K562 (cell line): ENCODE data around the gene TRAPPC2B. TPM values are rescaled to one million over a fixed set of nuclear protein-coding genes. Genes with fewer than 3 reads are reported as not detected.
A peak's percentile ranks its signal among the peaks of the same experiment; 100 is the strongest.

Experiments
- ARID3B ChIP-seq: fragments of 250-450 bp; sonication (Bioruptor Pico); IDR thresholded peaks from 2 replicates; pipeline ENCODE4 v1.4.0; 2020; ENCODE audit warnings: borderline replicate concordance
- ETV1 ChIP-seq: fragments of 450-650 bp; conservative IDR thresholded peaks from 2 replicates; pipeline ENCODE4 v1.6.1; 2016; ENCODE audit warnings: missing genetic modification characterization, control low read depth, low read depth, missing compliant biosample characterization
- ETV6 ChIP-seq, 3 experiments: fragments of 150-350 bp in 1 of 3; sonication (generic) in 1 of 3; formaldehyde crosslinking in 1 of 3; IDR thresholded peaks; 2 replicates each; pipeline versions ENCODE4 v1.6.1 to v1.8.0; 2014 to 2022; ENCODE audit warnings: borderline replicate concordance in 2 of 3, low read depth in 2 of 3, antibody characterized with exemption in 1 of 3, low read length in 1 of 3, mild to moderate bottlenecking in 1 of 3, missing genetic modification reagents in 1 of 3
- GATAD2B ChIP-seq: fragments of 450-650 bp; IDR thresholded peaks from 2 replicates; pipeline ENCODE4 v1.6.1; 2017; ENCODE audit warnings: mild to moderate bottlenecking, borderline replicate concordance
- HNRNPH1 ChIP-seq: fragments of 200-400 bp; formaldehyde crosslinking; optimal IDR thresholded peaks from 2 replicates; pipeline ENCODE3; 2017; ENCODE audit warnings: low read depth, mild to moderate bottlenecking, low read length, moderate library complexity
- KLF6 ChIP-seq: fragments of 250-450 bp; sonication (Bioruptor Pico); IDR thresholded peaks from 2 replicates; pipeline ENCODE4 v1.4.0; 2020; ENCODE audit warnings: mild to moderate bottlenecking, moderate library complexity, borderline replicate concordance
- MEF2D ChIP-seq: conservative IDR thresholded peaks from 2 replicates; pipeline ENCODE4 v1.6.1; 2016; ENCODE audit warnings: low read depth, missing genetic modification characterization, missing compliant biosample characterization
- MIER1 ChIP-seq: fragments of 450-650 bp; IDR thresholded peaks from 2 replicates; pipeline ENCODE4 v1.6.1; 2016; ENCODE audit warnings: antibody characterized with exemption, mild to moderate bottlenecking, low read depth
- MTF1 ChIP-seq: fragments of 250-450 bp; sonication (Bioruptor Pico); IDR thresholded peaks from 2 replicates; pipeline ENCODE4 v1.9.0; 2021; ENCODE audit warnings: moderate library complexity, mild to moderate bottlenecking, inconsistent platforms, borderline replicate concordance
- NCOA1 ChIP-seq: fragments of 450-650 bp; IDR thresholded peaks from 2 replicates; pipeline ENCODE4 v1.6.1; 2016; ENCODE audit warnings: low read depth
- NFIX ChIP-seq: fragments of 250-450 bp; sonication (Bioruptor Pico); IDR thresholded peaks from 2 replicates; pipeline ENCODE4 v1.4.0; 2020; ENCODE audit warnings: low read depth, mild to moderate bottlenecking, moderate library complexity
- THAP7 ChIP-seq: fragments of 250-450 bp; sonication (Bioruptor Pico); IDR thresholded peaks from 2 replicates; pipeline ENCODE4 v1.5.0; 2021
- UBTF ChIP-seq, 2 experiments: IDR thresholded peaks; 2 replicates each; pipeline ENCODE4 v1.6.1; 2012; ENCODE audit warnings: improper control_type of control experiment in 2 of 2, low read depth in 2 of 2, low read length in 2 of 2, borderline replicate concordance in 1 of 2
- ZC3H4 ChIP-seq: sonication (generic); formaldehyde crosslinking; IDR thresholded peaks from 2 replicates; pipeline ENCODE4 v1.9.0; 2021; ENCODE audit warnings: missing genetic modification reagents, borderline replicate concordance
- ZHX1 ChIP-seq: fragments of 150-350 bp; conservative IDR thresholded peaks from 2 replicates; pipeline ENCODE4 v1.6.1; 2014; ENCODE audit warnings: low read length
- ZKSCAN8 ChIP-seq: fragments of 200-800 bp; sonication (Bioruptor generic); IDR thresholded peaks from 2 replicates; pipeline ENCODE4 v1.6.1; 2016; ENCODE audit warnings: missing genetic modification characterization, missing compliant biosample characterization
- ZNF12 ChIP-seq: sonication (generic); formaldehyde crosslinking; IDR thresholded peaks from 2 replicates; pipeline ENCODE4 v1.4.0; 2020; ENCODE audit warnings: mild to moderate bottlenecking, missing genetic modification reagents
- ZNF232 ChIP-seq: sonication (generic); formaldehyde crosslinking; IDR thresholded peaks from 2 replicates; pipeline ENCODE4 v1.8.0; 2022; ENCODE audit warnings: mild to moderate bottlenecking, missing genetic modification reagents
- ZNF263 ChIP-seq: sonication (generic); formaldehyde crosslinking; IDR thresholded peaks from 2 replicates; pipeline ENCODE4 v1.8.0; 2022; ENCODE audit warnings: mild to moderate bottlenecking, missing genetic modification reagents, borderline replicate concordance
- ZNF583 ChIP-seq: fragments of 250-450 bp; sonication (Bioruptor Pico); IDR thresholded peaks from 2 replicates; pipeline ENCODE4 v1.4.0; 2020
- polyA plus RNA-seq, 8 experiments: library from polyadenylated mRNA; depleted of rRNA in 4 of 8; stranded (reverse) in 5 of 8; unstranded in 3 of 8; fragments of >200 nt; fragmentation: Nextera tagmentation in 2 of 8; fragmentation: Illumina TruSeq in 1 of 8; extraction: Ambion mirVana in 2 of 8; extraction: Trizol in 1 of 8; gene quantifications; 2 replicates each; pipeline versions ENCODE4 v1.2.1 to v1.2.3, GENCODE V29; 2011 to 2014; ENCODE audit warnings: inconsistent platforms in 1 of 8, missing spikeins in 1 of 8
- total RNA-seq, 7 experiments: library from RNA; depleted of rRNA in 6 of 7; stranded (reverse); fragments of >200 nt in 6 of 7; fragmentation: Illumina TruSeq in 2 of 7; extraction: Trizol in 2 of 7; gene quantifications; 2 replicates each; pipeline versions ENCODE4 v1.2.1 to v1.2.3, GENCODE V29; 2011 to 2021; ENCODE audit warnings: low replicate concordance in 1 of 7

Gene TRAPPC2B
- total and polyA plus RNA-seq, 9 of the 15 experiments (the other 6 are each of a cell fraction or from before 2014, with no cell fraction given), result 2.2 to 20.4 (median 4.6) TPM

GRCh38 chr19:57320180-57321084, 42.9 kb upstream of the TRAPPC2B start, which contains the start of gene ZNF543 (continued):
- TF ChIP-seq THAP7 (CRISPR knock-in tag), result no peak
- TF ChIP-seq ETV1 (tag), result 0 out of 2 replicates have a peak, but pooled peaks have one; percentile 20
- no peak for TF ChIP-seq MTF1 (CRISPR knock-in tag)
- no peak for TF ChIP-seq ZNF263 (CRISPR knock-in tag)
- TF ChIP-seq GATAD2B, result no peak
- TF ChIP-seq KLF6 (CRISPR knock-in tag), result no peak
- no peak for TF ChIP-seq ARID3B (CRISPR knock-in tag)
- TF ChIP-seq ZNF232, result no peak
- no peak for TF ChIP-seq MIER1
- TF ChIP-seq ZKSCAN8 (CRISPR knock-in tag), result no peak
- TF ChIP-seq MEF2D (tag), result no peak
- TF ChIP-seq ZNF12, result no peak
- TF ChIP-seq ZC3H4, result no peak
- no peak for TF ChIP-seq UBTF (IDR thresholded peaks at IDR 0.05; ENCODE audit: borderline replicate concordance in 1 of 2, low read depth in 2 of 2, low read length in 2 of 2)
- no peak for TF ChIP-seq NCOA1
- TF ChIP-seq ZHX1, result no peak
- no peak for TF ChIP-seq ZNF583 (CRISPR knock-in tag)
- no peak for TF ChIP-seq ETV6 (IDR thresholded peaks at IDR 0.05; ENCODE audit: borderline replicate concordance in 1 of 2, low read depth in 2 of 2, low read length in 1 of 2)
- no peak for TF ChIP-seq ETV6 (CRISPR knock-in tag; IDR thresholded peaks at IDR 0.05; ENCODE audit: borderline replicate concordance)
- no peak for TF ChIP-seq HNRNPH1
- TF ChIP-seq NFIX (CRISPR knock-in tag), result no peak
